Stimulated activated memory B cell treated with anti-CD40 and anti-IgM and Interleukin-4, amounts not matched to agents 10 μg/mL and 1 μg/mL and 100 μg/mL, for 72 hours (primary cell): ENCODE data around the gene IL1RL1.
A peak's percentile ranks its signal among the peaks of the same experiment; 100 is the strongest.

Experiments used
- ATAC-seq: fragments of 150-1000 bp; cut with Tn5 transposase; 2 replicates; pipeline ENCODE4 v1.10.0; 2021
- H3K27ac Mint-ChIP-seq: one replicate; pipeline ENCODE4 v1.8.0; 2022; ENCODE audit warnings: mild to moderate bottlenecking, mixed read lengths
- H3K27me3 Mint-ChIP-seq: one replicate; pipeline ENCODE4 v1.8.0; 2022; ENCODE audit warnings: mixed read lengths
- H3K36me3 Mint-ChIP-seq: one replicate; pipeline ENCODE4 v1.8.0; 2022; ENCODE audit warnings: mixed read lengths
- H3K4me1 Mint-ChIP-seq: one replicate; pipeline ENCODE4 v1.8.0; 2022; ENCODE audit warnings: mixed read lengths
- H3K4me3 Mint-ChIP-seq: one replicate; pipeline ENCODE4 v1.8.0; 2022; ENCODE audit warnings: mild to moderate bottlenecking, moderate library complexity, mixed read lengths
- H3K9me3 Mint-ChIP-seq: one replicate; pipeline ENCODE4 v1.8.0; 2022; ENCODE audit warnings: mixed read lengths

IL1RL1 gene

DNA sequence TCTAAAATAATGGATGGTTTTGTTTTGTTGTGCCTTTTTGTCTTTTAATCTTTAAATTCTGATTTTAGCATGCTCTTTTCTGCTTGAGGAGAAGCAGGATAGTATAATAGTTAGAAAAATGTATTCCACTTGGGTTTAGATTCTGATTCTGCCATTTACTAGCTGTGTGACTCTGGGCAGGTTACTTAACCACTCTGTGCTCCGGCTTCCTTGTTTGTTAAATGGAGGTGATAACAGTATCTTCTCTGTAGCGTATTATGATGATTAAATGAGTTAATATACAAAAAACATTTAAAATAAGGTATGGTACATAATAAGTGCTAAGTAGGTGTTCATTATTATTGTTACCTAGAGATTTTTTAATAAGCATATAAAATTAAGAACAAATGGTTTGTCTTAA is 84.6 kb downstream of the IL1RL1 start:
- H3K4me3 Mint-ChIP-seq: no peak overlapping the region
- no peak for ATAC-seq
- H3K9me3 Mint-ChIP-seq: no peaks in the 10 kb centered on the region
- H3K27ac Mint-ChIP-seq: no peak overlapping the region
- H3K4me1 Mint-ChIP-seq: no peaks in the 10 kb centered on the region
- H3K36me3 Mint-ChIP-seq: no peaks in the 10 kb centered on the region
- no peaks in the 10 kb centered on the region for H3K27me3 Mint-ChIP-seq

DNA sequence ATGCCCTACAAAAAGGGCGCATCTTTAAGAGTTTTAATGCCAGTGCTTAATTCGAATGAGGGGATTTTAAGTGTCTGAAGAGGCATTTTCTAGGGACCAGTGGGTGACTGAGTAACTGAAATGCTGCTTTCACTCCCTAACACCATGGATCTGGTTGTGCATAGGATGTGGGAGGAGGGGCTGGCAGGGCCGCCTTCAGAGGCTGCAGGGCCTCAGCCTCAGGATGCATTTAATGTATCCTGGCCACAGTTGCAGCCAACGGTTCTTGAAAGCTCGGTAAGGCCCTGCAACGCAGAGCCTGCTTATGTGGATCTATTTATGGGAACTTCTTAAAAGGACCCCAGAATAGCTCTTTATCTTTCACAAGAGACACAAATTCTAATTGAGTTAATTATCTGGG is 85.8 kb downstream of the IL1RL1 start:
- no peak for ATAC-seq
- no peaks in the 10 kb centered on the region for H3K27me3 Mint-ChIP-seq
- H3K9me3 Mint-ChIP-seq: no peaks in the 10 kb centered on the region
- no peak overlapping the region for H3K27ac Mint-ChIP-seq
- no peaks in the 10 kb centered on the region for H3K36me3 Mint-ChIP-seq
- H3K4me3 Mint-ChIP-seq: no peak overlapping the region
- no peaks in the 10 kb centered on the region for H3K4me1 Mint-ChIP-seq

DNA sequence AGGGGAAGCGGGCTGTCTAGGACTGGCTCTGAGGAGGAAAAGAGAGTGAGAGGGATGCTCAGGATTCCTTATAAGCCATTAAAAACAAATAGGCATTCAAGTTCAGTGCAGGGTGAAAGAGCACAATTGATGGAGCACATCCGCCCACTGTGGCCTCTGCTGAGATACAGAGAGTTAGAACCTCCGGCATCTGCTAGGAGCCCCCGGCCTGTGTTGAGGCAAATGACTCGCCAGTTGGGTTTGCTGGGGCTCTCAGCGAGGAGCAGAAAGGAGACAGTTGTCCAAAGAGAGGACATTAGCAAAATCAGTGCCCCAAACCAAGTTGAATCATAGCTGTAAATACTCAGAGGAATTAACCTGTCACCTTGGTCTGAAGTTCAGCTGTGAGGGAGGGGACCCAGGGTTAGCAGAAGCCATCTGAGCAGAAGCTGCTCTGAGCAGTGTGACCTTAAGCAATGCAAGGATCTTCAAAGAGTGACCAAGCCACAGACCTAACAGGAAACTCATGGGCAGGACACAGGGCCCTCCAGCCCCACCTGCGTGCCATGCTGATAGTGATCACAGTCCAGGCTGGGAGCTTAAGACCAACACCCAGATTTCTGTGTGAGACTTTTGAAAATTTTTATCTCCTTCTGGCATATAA is 88.3 kb downstream of the IL1RL1 start:
- no peaks in the 10 kb centered on the region for H3K9me3 Mint-ChIP-seq
- H3K36me3 Mint-ChIP-seq: no peaks in the 10 kb centered on the region
- no peak overlapping the region for H3K27ac Mint-ChIP-seq
- H3K4me3 Mint-ChIP-seq: no peak overlapping the region
- H3K27me3 Mint-ChIP-seq: no peaks in the 10 kb centered on the region
- no peaks in the 10 kb centered on the region for H3K4me1 Mint-ChIP-seq
- peak; percentile 50 for ATAC-seq

DNA sequence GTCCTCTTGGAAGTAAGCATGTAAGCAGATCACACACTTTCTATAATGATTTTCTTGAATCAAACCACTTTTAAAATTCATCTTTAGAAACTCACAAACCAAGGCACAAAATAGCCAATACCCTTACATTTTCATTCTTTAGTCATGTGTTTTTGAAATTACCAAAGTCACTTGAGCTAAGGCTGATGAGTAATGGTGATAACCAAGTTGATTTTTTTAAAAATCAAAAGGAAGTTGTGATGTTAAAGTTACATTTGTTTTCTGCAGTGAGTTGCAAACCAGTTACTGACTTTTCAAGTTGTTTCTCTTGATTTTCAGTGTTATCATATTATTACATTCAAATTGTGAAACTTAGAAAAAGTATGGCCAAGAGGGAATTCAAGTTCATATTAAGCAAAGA is 90.1 kb downstream of the IL1RL1 start:
- no peaks in the 10 kb centered on the region for H3K9me3 Mint-ChIP-seq
- H3K27me3 Mint-ChIP-seq: no peaks in the 10 kb centered on the region
- ATAC-seq: no peak
- H3K27ac Mint-ChIP-seq: no peak overlapping the region
- no peaks in the 10 kb centered on the region for H3K36me3 Mint-ChIP-seq
- H3K4me1 Mint-ChIP-seq: no peaks in the 10 kb centered on the region
- H3K4me3 Mint-ChIP-seq: no peak overlapping the region
